ENCODE measurements around the gene KIAA1671.

DNA sequence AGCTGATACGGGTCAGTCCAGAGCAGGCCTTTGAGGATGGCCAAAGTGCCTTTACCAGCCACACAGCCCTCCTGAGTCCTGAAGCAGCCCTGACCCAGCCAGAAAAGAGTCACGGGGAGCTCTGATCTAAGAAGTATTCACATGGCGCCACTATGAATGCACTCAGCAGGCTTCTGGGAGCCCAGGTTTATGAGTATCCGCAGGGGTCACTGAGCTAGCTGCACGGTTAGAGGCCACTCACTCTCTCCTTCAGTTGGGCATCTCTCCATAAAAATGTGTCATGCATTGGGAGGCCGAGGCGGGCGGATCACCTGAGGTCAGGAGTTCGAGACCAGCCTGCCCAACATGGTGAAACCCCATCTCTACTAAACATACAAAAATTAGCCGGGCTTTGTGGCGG, 10.3 kb downstream of the KIAA1671 start:
- TF ChIP-seq, protein P1, sequence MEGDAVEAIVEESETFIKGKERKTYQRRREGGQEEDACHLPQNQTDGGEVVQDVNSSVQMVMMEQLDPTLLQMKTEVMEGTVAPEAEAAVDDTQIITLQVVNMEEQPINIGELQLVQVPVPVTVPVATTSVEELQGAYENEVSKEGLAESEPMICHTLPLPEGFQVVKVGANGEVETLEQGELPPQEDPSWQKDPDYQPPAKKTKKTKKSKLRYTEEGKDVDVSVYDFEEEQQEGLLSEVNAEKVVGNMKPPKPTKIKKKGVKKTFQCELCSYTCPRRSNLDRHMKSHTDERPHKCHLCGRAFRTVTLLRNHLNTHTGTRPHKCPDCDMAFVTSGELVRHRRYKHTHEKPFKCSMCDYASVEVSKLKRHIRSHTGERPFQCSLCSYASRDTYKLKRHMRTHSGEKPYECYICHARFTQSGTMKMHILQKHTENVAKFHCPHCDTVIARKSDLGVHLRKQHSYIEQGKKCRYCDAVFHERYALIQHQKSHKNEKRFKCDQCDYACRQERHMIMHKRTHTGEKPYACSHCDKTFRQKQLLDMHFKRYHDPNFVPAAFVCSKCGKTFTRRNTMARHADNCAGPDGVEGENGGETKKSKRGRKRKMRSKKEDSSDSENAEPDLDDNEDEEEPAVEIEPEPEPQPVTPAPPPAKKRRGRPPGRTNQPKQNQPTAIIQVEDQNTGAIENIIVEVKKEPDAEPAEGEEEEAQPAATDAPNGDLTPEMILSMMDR (conservative IDR thresholded peaks at IDR 0.05) = no peak
- no peak for TF ChIP-seq ZFX (IDR thresholded peaks at IDR 0.05)
